HCT116 (cell line): ENCODE measurements around the gene IL17RD. TPM values are rescaled to one million over a fixed set of nuclear protein-coding genes. Genes with fewer than 3 reads are reported as not detected.

Experiments
- ATAC-seq: fragments of 200-7000 bp; cut with Tn5 transposase; 2 replicates; pipeline ENCODE4 v1.9.1; 2020; ENCODE audit warnings: mild to moderate bottlenecking, moderate library complexity
- BruUV-seq: library from RNA; stranded (reverse); fragments of 400-500 nt; replicated peaks from 2 replicates; lab custom pipeline; 2021; lab: Mats Ljungman, UMichigan
- CTCF ChIA-PET: fragments of 300-600 bp; sonication (Branson Sonifier 250); formaldehyde crosslinking; loops from one replicate; lab custom pipeline; 2021; ENCODE audit warnings: antibody characterized with exemption; lab: Charles Lee
- POLR2A ChIA-PET: fragments of 300-600, 350-600 bp; sonication (Branson Sonifier 250); formaldehyde crosslinking; loops from one replicate; lab custom pipeline; 2021; ENCODE audit warnings: antibody characterized with exemption; lab: Charles Lee
- RAD21 ChIA-PET, 2 experiments: fragments of 300-600 bp; sonication (Branson Sonifier 250); formaldehyde crosslinking; loops; one replicate each; lab custom pipeline; 2023; ENCODE audit warnings: low total read pairs in 2 of 2; ENCODE audit not compliant: uncharacterized antibody in 2 of 2, unreplicated experiment in 2 of 2, low non-redundant PET in 1 of 2; lab: Charles Lee
- DNase-seq: peaks from one replicate; pipeline ENCODE4 v3.0.0-alpha.2; 2010; ENCODE audit warnings: low read depth, low spot score
- H2AFZ ChIP-seq: fragments of 200-600 bp; shearing (Covaris generic), sonication (generic); 2 replicates; pipeline ENCODE4 v1.6.1; 2017; ENCODE audit warnings: low read depth, mixed run types, mixed read lengths, antibody characterized with exemption, low read length; ENCODE audit not compliant: poor library complexity, severe bottlenecking
- H3K27ac ChIP-seq: 2 replicates; pipeline ENCODE4 v1.5.1; 2012; ENCODE audit warnings: low read depth, low read length
- H3K27me3 ChIP-seq: fragments of 200-600 bp; sonication (generic); 2 replicates; pipeline ENCODE4 v1.6.1; 2016; ENCODE audit warnings: mixed run types, low read length, mixed read lengths; ENCODE audit not compliant: insufficient read depth
- H3K36me3 ChIP-seq, 2 experiments: fragments of 200-500 bp in 1 of 2; fragments of 200-600 bp in 1 of 2; sonication (Bioruptor generic) in 1 of 2; sonication (generic) in 1 of 2; 2 replicates each; pipeline versions ENCODE4 v1.5.1 to v1.6.1; 2014 to 2016; ENCODE audit warnings: low read length in 2 of 2, inconsistent platforms in 1 of 2, mixed read lengths in 1 of 2, mixed run types in 1 of 2; ENCODE audit not compliant: insufficient read depth in 2 of 2, control insufficient read depth in 1 of 2
- H3K4me1 ChIP-seq, 2 experiments: fragments of 200-600 bp in 1 of 2; sonication (generic) in 1 of 2; 2 replicates each; pipeline versions ENCODE4 v1.5.1 to v1.6.1; 2012 to 2017; ENCODE audit warnings: low read length in 2 of 2, inconsistent platforms in 1 of 2, mild to moderate bottlenecking in 1 of 2, mixed read lengths in 1 of 2, mixed run types in 1 of 2, moderate library complexity in 1 of 2; ENCODE audit not compliant: insufficient read depth in 2 of 2, control insufficient read depth in 1 of 2
- H3K4me2 ChIP-seq: fragments of 200-600 bp; sonication (generic); 2 replicates; pipeline ENCODE4 v1.6.1; 2017; ENCODE audit warnings: mixed run types, low read length, mixed read lengths
- H3K4me3 ChIP-seq, 2 experiments: fragments of 200-600 bp in 1 of 2; sonication (generic) in 1 of 2; replicated peaks in 1 of 2; 2 replicates each; pipeline ENCODE4 v1.5.1; 2011 to 2016; ENCODE audit warnings: low read length in 2 of 2, control low read depth in 1 of 2, low read depth in 1 of 2, mild to moderate bottlenecking in 1 of 2, mixed read lengths in 1 of 2, mixed run types in 1 of 2
- H3K79me2 ChIP-seq: fragments of 200-600 bp; sonication (generic); 2 replicates; pipeline ENCODE4 v1.6.1; 2017; ENCODE audit warnings: mild to moderate bottlenecking, mixed run types, low read length, moderate library complexity, mixed read lengths; ENCODE audit not compliant: insufficient read depth
- H3K9ac ChIP-seq: fragments of 200-600 bp; sonication (generic); 2 replicates; pipeline ENCODE4 v1.6.1; 2016; ENCODE audit warnings: low read length, mixed read lengths
- H3K9me2 ChIP-seq: fragments of 200-600 bp; sonication (generic), shearing (Covaris generic); 2 replicates; pipeline ENCODE4 v1.6.1; 2017; ENCODE audit warnings: mixed run types, mild to moderate bottlenecking, moderate library complexity; ENCODE audit not compliant: insufficient read depth
- H3K9me3 ChIP-seq, 2 experiments: fragments of 200-500 bp in 1 of 2; fragments of 200-600 bp in 1 of 2; sonication (Bioruptor generic) in 1 of 2; sonication (generic) in 1 of 2; 2 replicates each; pipeline ENCODE4 v1.6.1; 2014 to 2017; ENCODE audit warnings: low read length in 2 of 2, mixed read lengths in 2 of 2, inconsistent platforms in 1 of 2, low read depth in 1 of 2, mild to moderate bottlenecking in 1 of 2, mixed run types in 1 of 2, moderate library complexity in 1 of 2; ENCODE audit not compliant: control insufficient read depth in 1 of 2, insufficient read depth in 1 of 2
- H4K20me1 ChIP-seq: fragments of 200-600 bp; sonication (generic), shearing (Covaris generic); 2 replicates; pipeline ENCODE4 v1.6.1; 2017; ENCODE audit warnings: mixed run types, mild to moderate bottlenecking, moderate library complexity; ENCODE audit not compliant: insufficient read depth
- ATF3 ChIP-seq: IDR thresholded peaks from 2 replicates; pipeline ENCODE4 v1.6.1; 2012
- CBX3 ChIP-seq: IDR thresholded peaks from 2 replicates; pipeline ENCODE4 v1.6.1; 2012; ENCODE audit warnings: low read depth
- CEBPB ChIP-seq: IDR thresholded peaks from 2 replicates; pipeline ENCODE4 v1.6.1; 2012; ENCODE audit warnings: low read depth
- EGR1 ChIP-seq: IDR thresholded peaks from 2 replicates; pipeline ENCODE4 v1.6.1; 2012; ENCODE audit warnings: low read depth
- ELF1 ChIP-seq: IDR thresholded peaks from 2 replicates; pipeline ENCODE4 v1.6.1; 2012; ENCODE audit warnings: low read depth, borderline replicate concordance
- EZH2 ChIP-seq: fragments of 200-600 bp; sonication (generic); IDR thresholded peaks from 2 replicates; pipeline ENCODE4 v1.6.1; 2017; ENCODE audit warnings: antibody characterized with exemption, mixed run types
- EZH2phosphoT487 ChIP-seq: fragments of 200-600 bp; IDR thresholded peaks from 2 replicates; pipeline ENCODE4 v1.6.1; 2018; ENCODE audit warnings: antibody characterized with exemption, borderline replicate concordance
- JUND ChIP-seq: IDR thresholded peaks from 2 replicates; pipeline ENCODE4 v1.6.1; 2012
- POLR2A ChIP-seq: IDR thresholded peaks from 2 replicates; pipeline ENCODE4 v1.7.0; 2011; ENCODE audit warnings: borderline replicate concordance; ENCODE audit not compliant: insufficient read depth, insufficient read length; ENCODE audit errors: extremely low read depth
- POLR2AphosphoS5 ChIP-seq: IDR thresholded peaks from 2 replicates; pipeline ENCODE4 v1.6.1; 2011; ENCODE audit warnings: mild to moderate bottlenecking, low read depth, low read length, moderate library complexity
- SIN3A ChIP-seq: IDR thresholded peaks from 2 replicates; pipeline ENCODE4 v1.6.1; 2012; ENCODE audit warnings: low read depth
- SP1 ChIP-seq: IDR thresholded peaks from 2 replicates; pipeline ENCODE4 v1.6.1; 2012; ENCODE audit warnings: low read depth
- SRF ChIP-seq: IDR thresholded peaks from 2 replicates; pipeline ENCODE4 v1.6.1; 2012; ENCODE audit warnings: low read depth
- TCF7L2 ChIP-seq: IDR thresholded peaks from 2 replicates; pipeline ENCODE4 v1.7.0; 2011; ENCODE audit warnings: borderline replicate concordance, inconsistent platforms; ENCODE audit not compliant: insufficient read depth, insufficient read length; ENCODE audit errors: extremely low read depth
- ZFX ChIP-seq: fragments of 450-650 bp; IDR thresholded peaks from 2 replicates; pipeline ENCODE4 v1.6.1; 2017
- ZNF274 ChIP-seq: fragments of 200-500 bp; sonication (Bioruptor generic); IDR thresholded peaks from 2 replicates; pipeline ENCODE4 v1.6.1; 2014; ENCODE audit warnings: mild to moderate bottlenecking, low read depth, low read length, inconsistent platforms
- intact Hi-C: fragments of 100-400 bp; cut with micrococcal nuclease; formaldehyde crosslinking; loops from 2 replicates; pipeline ENCODE4 v1.10.0; 2022
- total RNA-seq: library from RNA; stranded (reverse); gene quantifications from one replicate; pipeline ENCODE4 v1.2.1, GENCODE V29; 2021; ENCODE audit not compliant: unreplicated experiment
- TF ChIP-seq, protein P1 (sequence below): IDR thresholded peaks from 2 replicates; pipeline ENCODE4 v1.6.1; 2012; ENCODE audit warnings: low read depth
- TF ChIP-seq, protein P2 (sequence below), 3 experiments: fragments of 200-600 bp in 1 of 3; sonication (generic) in 1 of 3; IDR thresholded peaks in 2 of 3; conservative IDR thresholded peaks in 1 of 3; 2 replicates each; pipeline ENCODE4 v1.5.1; 2012 to 2017; ENCODE audit warnings: low read depth in 2 of 3, low read length in 2 of 3, antibody characterized with exemption in 1 of 3, borderline replicate concordance in 1 of 3, control low read depth in 1 of 3, mild to moderate bottlenecking in 1 of 3, mixed read lengths in 1 of 3, mixed run types in 1 of 3, moderate library complexity in 1 of 3; ENCODE audit not compliant: insufficient read depth in 1 of 3
- TF ChIP-seq, protein P3 (sequence below): IDR thresholded peaks from 2 replicates; pipeline ENCODE4 v1.6.1; 2011; ENCODE audit warnings: mild to moderate bottlenecking, low read length, moderate library complexity; ENCODE audit not compliant: insufficient replicate concordance; ENCODE audit errors: extremely low read depth
- TF ChIP-seq, protein P4 (sequence below): IDR thresholded peaks from 2 replicates; pipeline ENCODE4 v1.6.1; 2012

IL17RD gene
- total RNA-seq, 1 experiment from 2014 or later = 12.3 TPM

DNA sequence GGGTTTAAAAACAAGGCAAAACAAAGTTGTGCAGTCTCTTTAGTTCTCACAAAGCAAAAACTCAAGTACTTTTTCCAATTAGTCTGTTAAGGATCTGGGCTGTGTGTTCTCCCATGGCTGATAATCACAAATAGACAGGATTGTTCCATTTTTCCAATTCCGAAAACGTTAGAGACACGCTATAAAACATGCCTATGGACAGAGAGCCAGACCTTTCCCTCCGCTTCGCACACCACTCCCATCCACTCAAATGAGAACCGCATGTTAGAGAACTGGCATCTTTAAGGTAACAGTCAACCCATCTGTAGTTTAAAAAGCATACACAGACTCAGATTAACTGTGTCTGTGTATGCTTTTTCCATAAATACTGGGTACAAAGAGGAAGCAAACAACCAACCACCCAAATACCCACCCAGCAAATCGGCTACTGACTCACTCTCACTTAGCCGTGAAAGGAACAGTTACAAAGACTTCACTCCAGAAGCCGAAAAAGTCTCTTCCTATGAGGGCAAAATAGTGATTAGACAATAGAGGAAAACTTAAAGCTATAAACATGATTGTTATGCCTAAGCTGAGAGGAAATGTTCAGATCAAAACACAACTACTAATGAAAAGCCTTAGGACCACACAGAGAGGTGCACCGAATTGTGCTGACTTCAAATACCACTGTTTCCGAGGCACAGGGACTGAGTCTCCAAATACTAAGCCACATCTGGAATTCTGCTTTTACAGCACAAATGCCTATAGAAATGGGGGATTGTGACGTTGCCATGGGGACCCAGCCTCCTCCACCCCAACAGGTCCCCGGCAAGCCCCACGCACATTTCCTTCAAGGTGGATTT is 36.1 kb downstream of the IL17RD start:
- Histone ChIP-seq H3K9me3 (no peaks in the 10 kb centered on the region), H3K4me1 (no peaks in the 10 kb centered on the region), H3K27ac (no peak overlapping the region), H2AFZ (no peak overlapping the region), H3K4me2 (no peak overlapping the region), H3K36me3 (no peaks in the 10 kb centered on the region), H3K9ac (no peak overlapping the region), H4K20me1 (no peaks in the 10 kb centered on the region), H3K9me2 (no peaks in the 10 kb centered on the region), H3K79me2 (no peaks in the 10 kb centered on the region), H3K4me3 (no peak overlapping the region), H3K27me3 (no peaks in the 10 kb centered on the region)
- ChIA-PET POLR2A (no interaction called here), CTCF (no interaction called here), RAD21 (no interaction called here)
- DNase-seq = no peak
- no peak for ATAC-seq
- no TSS peak for BruUV-seq
- intact Hi-C loops = no loop called here
- TF ChIP-seq ELF1 = no peak
- TF ChIP-seq EGR1 = no peak
- TF ChIP-seq TCF7L2 = no peak
- TF ChIP-seq SRF = no peak
- TF ChIP-seq EZH2 = no peak
- TF ChIP-seq CEBPB = no peak
- TF ChIP-seq SP1 = no peak
- no peak for TF ChIP-seq ATF3
- TF ChIP-seq ZFX = no peak
- no peak for TF ChIP-seq SIN3A
- no peak for TF ChIP-seq JUND
- TF ChIP-seq POLR2A = no peak
- TF ChIP-seq, protein P1, sequence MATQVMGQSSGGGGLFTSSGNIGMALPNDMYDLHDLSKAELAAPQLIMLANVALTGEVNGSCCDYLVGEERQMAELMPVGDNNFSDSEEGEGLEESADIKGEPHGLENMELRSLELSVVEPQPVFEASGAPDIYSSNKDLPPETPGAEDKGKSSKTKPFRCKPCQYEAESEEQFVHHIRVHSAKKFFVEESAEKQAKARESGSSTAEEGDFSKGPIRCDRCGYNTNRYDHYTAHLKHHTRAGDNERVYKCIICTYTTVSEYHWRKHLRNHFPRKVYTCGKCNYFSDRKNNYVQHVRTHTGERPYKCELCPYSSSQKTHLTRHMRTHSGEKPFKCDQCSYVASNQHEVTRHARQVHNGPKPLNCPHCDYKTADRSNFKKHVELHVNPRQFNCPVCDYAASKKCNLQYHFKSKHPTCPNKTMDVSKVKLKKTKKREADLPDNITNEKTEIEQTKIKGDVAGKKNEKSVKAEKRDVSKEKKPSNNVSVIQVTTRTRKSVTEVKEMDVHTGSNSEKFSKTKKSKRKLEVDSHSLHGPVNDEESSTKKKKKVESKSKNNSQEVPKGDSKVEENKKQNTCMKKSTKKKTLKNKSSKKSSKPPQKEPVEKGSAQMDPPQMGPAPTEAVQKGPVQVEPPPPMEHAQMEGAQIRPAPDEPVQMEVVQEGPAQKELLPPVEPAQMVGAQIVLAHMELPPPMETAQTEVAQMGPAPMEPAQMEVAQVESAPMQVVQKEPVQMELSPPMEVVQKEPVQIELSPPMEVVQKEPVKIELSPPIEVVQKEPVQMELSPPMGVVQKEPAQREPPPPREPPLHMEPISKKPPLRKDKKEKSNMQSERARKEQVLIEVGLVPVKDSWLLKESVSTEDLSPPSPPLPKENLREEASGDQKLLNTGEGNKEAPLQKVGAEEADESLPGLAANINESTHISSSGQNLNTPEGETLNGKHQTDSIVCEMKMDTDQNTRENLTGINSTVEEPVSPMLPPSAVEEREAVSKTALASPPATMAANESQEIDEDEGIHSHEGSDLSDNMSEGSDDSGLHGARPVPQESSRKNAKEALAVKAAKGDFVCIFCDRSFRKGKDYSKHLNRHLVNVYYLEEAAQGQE = no peak
- TF ChIP-seq, protein P2, sequence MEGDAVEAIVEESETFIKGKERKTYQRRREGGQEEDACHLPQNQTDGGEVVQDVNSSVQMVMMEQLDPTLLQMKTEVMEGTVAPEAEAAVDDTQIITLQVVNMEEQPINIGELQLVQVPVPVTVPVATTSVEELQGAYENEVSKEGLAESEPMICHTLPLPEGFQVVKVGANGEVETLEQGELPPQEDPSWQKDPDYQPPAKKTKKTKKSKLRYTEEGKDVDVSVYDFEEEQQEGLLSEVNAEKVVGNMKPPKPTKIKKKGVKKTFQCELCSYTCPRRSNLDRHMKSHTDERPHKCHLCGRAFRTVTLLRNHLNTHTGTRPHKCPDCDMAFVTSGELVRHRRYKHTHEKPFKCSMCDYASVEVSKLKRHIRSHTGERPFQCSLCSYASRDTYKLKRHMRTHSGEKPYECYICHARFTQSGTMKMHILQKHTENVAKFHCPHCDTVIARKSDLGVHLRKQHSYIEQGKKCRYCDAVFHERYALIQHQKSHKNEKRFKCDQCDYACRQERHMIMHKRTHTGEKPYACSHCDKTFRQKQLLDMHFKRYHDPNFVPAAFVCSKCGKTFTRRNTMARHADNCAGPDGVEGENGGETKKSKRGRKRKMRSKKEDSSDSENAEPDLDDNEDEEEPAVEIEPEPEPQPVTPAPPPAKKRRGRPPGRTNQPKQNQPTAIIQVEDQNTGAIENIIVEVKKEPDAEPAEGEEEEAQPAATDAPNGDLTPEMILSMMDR (IDR thresholded peaks at IDR 0.05 in 2 of 3, conservative IDR thresholded peaks at IDR 0.05 in 1 of 3; ENCODE audit: borderline replicate concordance in 1 of 3, insufficient read depth in 1 of 3, low read depth in 2 of 3, low read length in 2 of 3) = no peak
- TF ChIP-seq, protein P3, sequence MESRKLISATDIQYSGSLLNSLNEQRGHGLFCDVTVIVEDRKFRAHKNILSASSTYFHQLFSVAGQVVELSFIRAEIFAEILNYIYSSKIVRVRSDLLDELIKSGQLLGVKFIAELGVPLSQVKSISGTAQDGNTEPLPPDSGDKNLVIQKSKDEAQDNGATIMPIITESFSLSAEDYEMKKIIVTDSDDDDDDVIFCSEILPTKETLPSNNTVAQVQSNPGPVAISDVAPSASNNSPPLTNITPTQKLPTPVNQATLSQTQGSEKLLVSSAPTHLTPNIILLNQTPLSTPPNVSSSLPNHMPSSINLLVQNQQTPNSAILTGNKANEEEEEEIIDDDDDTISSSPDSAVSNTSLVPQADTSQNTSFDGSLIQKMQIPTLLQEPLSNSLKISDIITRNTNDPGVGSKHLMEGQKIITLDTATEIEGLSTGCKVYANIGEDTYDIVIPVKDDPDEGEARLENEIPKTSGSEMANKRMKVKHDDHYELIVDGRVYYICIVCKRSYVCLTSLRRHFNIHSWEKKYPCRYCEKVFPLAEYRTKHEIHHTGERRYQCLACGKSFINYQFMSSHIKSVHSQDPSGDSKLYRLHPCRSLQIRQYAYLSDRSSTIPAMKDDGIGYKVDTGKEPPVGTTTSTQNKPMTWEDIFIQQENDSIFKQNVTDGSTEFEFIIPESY = no peak
- TF ChIP-seq ZNF274 = no peak
- TF ChIP-seq, protein P4, sequence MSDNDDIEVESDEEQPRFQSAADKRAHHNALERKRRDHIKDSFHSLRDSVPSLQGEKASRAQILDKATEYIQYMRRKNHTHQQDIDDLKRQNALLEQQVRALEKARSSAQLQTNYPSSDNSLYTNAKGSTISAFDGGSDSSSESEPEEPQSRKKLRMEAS = no peak
- TF ChIP-seq EZH2phosphoT487 = no peak
- TF ChIP-seq POLR2AphosphoS5 = no peak
- no peak for TF ChIP-seq CBX3
